AG04450 (cell line): Measurements from ENCODE around the gene ZNF638. TPM values are rescaled to one million over a fixed set of nuclear protein-coding genes. Genes with fewer than 3 reads are reported as not detected.

Source experiments
- CTCF ChIA-PET: fragments of 300-600, 350-600 bp; formaldehyde crosslinking; extraction: SDS; loops from one replicate; lab custom pipeline; 2022; ENCODE audit warnings: antibody characterized with exemption, inconsistent platforms; lab: Charles Lee
- POLR2A ChIA-PET: fragments of 350-600 bp; formaldehyde crosslinking; extraction: SDS; loops from one replicate; lab custom pipeline; 2021; ENCODE audit warnings: antibody characterized with exemption, inconsistent platforms; lab: Yijun Ruan, JAX
- DNase-seq: peaks from one replicate; pipeline ENCODE4 v3.0.0-alpha.2; 2011; ENCODE audit warnings: low read depth, low spot score
- H3K27ac ChIP-seq: one replicate; pipeline ENCODE4 v1.5.1; 2012; ENCODE audit warnings: low read depth, low read length, control low read depth
- H3K27me3 ChIP-seq: one replicate; pipeline ENCODE4 v1.6.0; 2012; ENCODE audit warnings: low read length; ENCODE audit not compliant: control insufficient read depth, insufficient read depth
- H3K4me3 ChIP-seq: 2 replicates; pipeline ENCODE4 v1.5.1; 2011; ENCODE audit warnings: mild to moderate bottlenecking, low read depth, low read length, control low read depth
- H3K9me3 ChIP-seq: 2 replicates; pipeline ENCODE4 v1.5.1; 2012; ENCODE audit warnings: low read length; ENCODE audit not compliant: control insufficient read depth, insufficient read depth
- polyA plus RNA-seq: library from polyadenylated mRNA; depleted of rRNA; stranded (reverse); fragments of >200 nt; gene quantifications from 2 replicates; pipeline ENCODE4 v1.2.3, GENCODE V29; 2011
- TF ChIP-seq, protein P1 (sequence below): IDR thresholded peaks from 2 replicates; pipeline ENCODE4 v1.5.1; 2011; ENCODE audit warnings: low read depth, low read length, control low read depth, inconsistent platforms

Gene ZNF638
- polyA plus RNA-seq, 1 experiment, result 105 TPM

DNA sequence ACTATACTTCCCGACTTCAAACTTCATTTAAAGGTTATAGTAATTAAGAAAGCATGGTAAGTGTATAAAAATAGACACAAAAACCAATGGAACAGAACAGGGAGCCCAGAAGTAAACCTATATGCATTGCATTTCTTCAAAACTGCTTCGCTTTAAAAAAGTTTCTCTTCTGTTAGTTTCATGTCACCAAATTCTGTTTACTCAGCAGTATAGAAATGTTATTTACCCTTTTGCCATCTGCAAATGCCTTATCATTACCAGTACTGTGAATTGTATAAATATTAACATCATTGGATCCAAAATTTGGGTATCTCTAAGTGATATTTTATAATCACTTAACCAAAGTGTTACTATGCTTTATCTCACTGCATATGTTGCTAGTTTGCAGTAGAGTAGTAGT, 45.9 kb upstream of the ZNF638 start:
- TF ChIP-seq, protein P1, sequence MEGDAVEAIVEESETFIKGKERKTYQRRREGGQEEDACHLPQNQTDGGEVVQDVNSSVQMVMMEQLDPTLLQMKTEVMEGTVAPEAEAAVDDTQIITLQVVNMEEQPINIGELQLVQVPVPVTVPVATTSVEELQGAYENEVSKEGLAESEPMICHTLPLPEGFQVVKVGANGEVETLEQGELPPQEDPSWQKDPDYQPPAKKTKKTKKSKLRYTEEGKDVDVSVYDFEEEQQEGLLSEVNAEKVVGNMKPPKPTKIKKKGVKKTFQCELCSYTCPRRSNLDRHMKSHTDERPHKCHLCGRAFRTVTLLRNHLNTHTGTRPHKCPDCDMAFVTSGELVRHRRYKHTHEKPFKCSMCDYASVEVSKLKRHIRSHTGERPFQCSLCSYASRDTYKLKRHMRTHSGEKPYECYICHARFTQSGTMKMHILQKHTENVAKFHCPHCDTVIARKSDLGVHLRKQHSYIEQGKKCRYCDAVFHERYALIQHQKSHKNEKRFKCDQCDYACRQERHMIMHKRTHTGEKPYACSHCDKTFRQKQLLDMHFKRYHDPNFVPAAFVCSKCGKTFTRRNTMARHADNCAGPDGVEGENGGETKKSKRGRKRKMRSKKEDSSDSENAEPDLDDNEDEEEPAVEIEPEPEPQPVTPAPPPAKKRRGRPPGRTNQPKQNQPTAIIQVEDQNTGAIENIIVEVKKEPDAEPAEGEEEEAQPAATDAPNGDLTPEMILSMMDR, result no peak
- no peak overlapping the region for H3K27ac ChIP-seq
- POLR2A ChIA-PET, result no interaction called here
- CTCF ChIA-PET, result no interaction called here
- no peak for DNase-seq
- H3K4me3 ChIP-seq, result no peak overlapping the region
- peaks cover 17% of the 10 kb centered on the region for H3K27me3 ChIP-seq
- no peaks in the 10 kb centered on the region for H3K9me3 ChIP-seq

DNA sequence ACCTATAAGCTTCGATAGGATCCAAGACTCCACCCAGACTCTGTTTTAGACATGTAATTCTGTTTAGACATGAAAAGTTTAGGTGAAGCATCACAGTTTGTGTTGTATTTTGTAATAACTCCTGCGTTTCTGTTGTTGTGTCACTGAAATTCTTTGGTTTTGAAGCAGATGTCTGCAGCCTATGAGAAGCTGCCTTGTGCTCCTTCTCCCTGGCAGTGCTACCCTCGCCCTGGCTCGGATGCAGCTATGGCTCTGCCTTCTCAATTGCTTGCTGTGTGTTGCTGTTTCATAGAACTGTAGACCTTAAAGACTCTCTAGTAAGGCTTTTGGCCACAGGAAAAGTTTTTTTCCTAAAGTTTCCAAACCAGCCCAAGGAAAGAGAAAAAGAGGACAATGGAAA, 40.2 kb upstream of the ZNF638 start:
- DNase-seq, result no peak
- H3K4me3 ChIP-seq, result no peak overlapping the region
- TF ChIP-seq, protein P1, result no peak
- H3K27me3 ChIP-seq, result peaks cover 4% of the 10 kb centered on the region
- ChIA-PET CTCF (no interaction called here), POLR2A (no interaction called here)
- H3K9me3 ChIP-seq, result no peaks in the 10 kb centered on the region
- H3K27ac ChIP-seq, result no peak overlapping the region

DNA sequence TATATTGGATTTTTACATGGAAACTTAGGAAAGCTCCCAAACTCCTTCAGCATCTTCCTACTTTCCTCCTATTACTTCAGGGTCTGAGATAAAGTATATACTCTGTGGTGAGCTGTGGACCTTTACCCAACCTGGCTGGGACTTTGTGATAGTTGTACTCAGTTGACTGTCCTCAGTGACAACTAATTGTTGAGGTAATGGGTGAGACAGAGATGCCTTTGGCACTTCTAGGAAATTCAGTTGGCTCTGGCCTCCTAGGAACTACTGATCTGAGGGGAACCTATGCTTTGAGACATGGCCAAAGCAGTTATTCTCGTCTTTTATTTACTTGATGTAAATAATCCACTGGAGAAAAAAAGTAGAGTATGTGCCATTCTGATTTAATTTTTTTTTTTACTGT, 39.4 kb upstream of the ZNF638 start:
- no peaks in the 10 kb centered on the region for H3K9me3 ChIP-seq
- TF ChIP-seq, protein P1, result no peak
- POLR2A ChIA-PET, result no interaction called here
- no peak overlapping the region for H3K27ac ChIP-seq
- no peak overlapping the region for H3K4me3 ChIP-seq
- CTCF ChIA-PET, result no interaction called here
- peaks cover 4% of the 10 kb centered on the region for H3K27me3 ChIP-seq
- no peak for DNase-seq

DNA sequence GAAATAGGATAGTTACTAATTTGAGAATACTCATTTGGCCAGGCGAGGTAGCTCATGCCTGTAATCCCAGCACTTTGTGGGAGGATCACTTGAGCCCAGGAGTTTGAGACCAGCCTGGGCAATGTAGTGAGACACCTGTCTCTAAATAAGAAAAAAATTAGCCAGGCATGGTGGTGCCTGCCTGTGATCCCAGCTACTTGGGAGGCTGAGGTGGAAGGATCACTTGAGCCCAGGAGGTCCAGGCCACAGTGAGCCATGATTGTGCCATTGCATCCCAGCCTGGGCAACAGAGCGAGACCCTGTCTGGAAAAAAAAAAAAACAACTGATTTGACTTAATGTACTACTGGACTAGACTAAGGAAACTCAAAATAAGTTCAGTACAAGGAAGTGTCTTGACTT, 32.7 kb upstream of the ZNF638 start:
- Histone ChIP-seq H3K27me3 (peaks cover 8% of the 10 kb centered on the region), H3K4me3 (no peak overlapping the region), H3K27ac (no peak overlapping the region), H3K9me3 (no peaks in the 10 kb centered on the region)
- ChIA-PET CTCF (interaction anchor here (0.9 to 5.6 kb wide), 26 partner anchors 9 to 1447 kb away, joined by 3 to 467 read pairs (median 6); partner anchors contain the start of genes DYSF and ZNF638), POLR2A (interaction anchor here (2.0 kb wide), 1 partner anchor 33 kb away, joined by 10 read pairs; the partner anchor contains the start of gene ZNF638)
- TF ChIP-seq, protein P1, result no peak
- DNase-seq, result no peak

DNA sequence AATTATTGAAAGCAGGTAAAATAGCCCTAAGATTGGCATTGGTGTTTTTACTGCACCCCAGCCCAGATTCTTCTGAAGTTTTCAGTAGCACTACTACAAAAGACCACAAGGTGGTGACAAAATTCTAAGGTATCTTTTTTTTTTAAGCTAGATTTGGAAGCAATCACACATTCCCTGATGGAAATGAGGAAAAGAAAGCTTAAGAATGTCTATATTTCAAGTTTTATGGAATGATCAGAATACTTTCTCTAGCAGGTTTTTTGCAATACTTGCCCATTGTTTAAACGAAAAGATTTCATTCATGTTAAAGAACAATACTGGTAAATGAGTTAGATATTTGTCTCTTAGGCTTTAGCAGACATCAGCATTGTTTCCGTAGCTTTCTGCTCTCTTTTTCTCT, 32.1 kb upstream of the ZNF638 start:
- POLR2A ChIA-PET, result interaction anchor here (0.9 to 2.0 kb wide), 2 partner anchors 32 to 86 kb away, joined by 3 to 10 read pairs; partner anchors contain the start of gene ZNF638
- TF ChIP-seq, protein P1, result peak; percentile 78

More for the DNA sequence above, 32.1 kb upstream of the ZNF638 start:
- Histone ChIP-seq H3K4me3 (no peak overlapping the region), H3K27ac (no peak overlapping the region), H3K27me3 (peaks cover 8% of the 10 kb centered on the region), H3K9me3 (no peaks in the 10 kb centered on the region)
- DNase-seq, result no peak
- CTCF ChIA-PET, result interaction anchor here (0.6 to 5.6 kb wide), 68 partner anchors 8 to 1446 kb away, joined by 3 to 467 read pairs (median 4); partner anchors contain the start of genes DYSF, PAIP2B and ZNF638
